H1 (cell line): ENCODE results near the gene CTCF. TPM values are rescaled to one million over a fixed set of nuclear protein-coding genes. Genes with fewer than 3 reads are reported as not detected.
A peak's percentile ranks its signal among the peaks of the same experiment; 100 is the strongest.

ENCODE experiments used
- CTCF ChIA-PET: fragments of 300-600 bp; sonication (Branson Sonifier 250); formaldehyde crosslinking; loops from one replicate; lab custom pipeline; 2021; ENCODE audit not compliant: partially characterized antibody; lab: Charles Lee
- POLR2A ChIA-PET: fragments of 300-600 bp; sonication (Branson Sonifier 250); formaldehyde crosslinking; loops from one replicate; lab custom pipeline; 2021; ENCODE audit warnings: inconsistent platforms; ENCODE audit not compliant: partially characterized antibody; lab: Charles Lee
- DNase-seq, 2 experiments: peaks; one replicate each; pipeline versions ENCODE4 v3.0.0 to v3.0.0-alpha.2; 2010 to 2022; ENCODE audit warnings: low spot score in 2 of 2, low read depth in 1 of 2, mixed read lengths in 1 of 2
- FAIRE-seq: peaks from 2 replicates; lab custom pipeline; 2011; peaks lifted over from hg19 to GRCh38; lab: Jason Lieb, UNC
- H2AFZ ChIP-seq: 2 replicates; pipeline ENCODE4 v1.8.1; 2012; ENCODE audit warnings: low read length, inconsistent platforms
- H2AK5ac ChIP-seq: 2 replicates; pipeline ENCODE4 v1.6.1; 2013; ENCODE audit warnings: low read depth, low read length
- H2BK120ac ChIP-seq: replicated peaks from 2 replicates; pipeline ENCODE3; 2013; ENCODE audit warnings: low read depth, low read length, inconsistent platforms
- H2BK12ac ChIP-seq: 2 replicates; pipeline ENCODE4 v1.6.1; 2013; ENCODE audit warnings: low read depth, low read length
- H2BK15ac ChIP-seq: 2 replicates; pipeline ENCODE4 v1.6.1; 2013; ENCODE audit warnings: low read length
- H2BK20ac ChIP-seq: 2 replicates; pipeline ENCODE4 v1.6.1; 2013; ENCODE audit warnings: low read length
- H2BK5ac ChIP-seq: 2 replicates; pipeline ENCODE4 v1.6.1; 2013; ENCODE audit warnings: low read depth, low read length
- H3K14ac ChIP-seq: 2 replicates; pipeline ENCODE4 v1.6.1; 2013; ENCODE audit warnings: inconsistent platforms; ENCODE audit not compliant: insufficient read length
- H3K18ac ChIP-seq: 2 replicates; pipeline ENCODE4 v1.6.1; 2013; ENCODE audit warnings: low read length; ENCODE audit errors: extremely low read depth
- H3K23ac ChIP-seq: 2 replicates; pipeline ENCODE4 v1.6.1; 2013; ENCODE audit warnings: inconsistent platforms; ENCODE audit not compliant: insufficient read length
- H3K23me2 ChIP-seq: 2 replicates; pipeline ENCODE4 v1.6.1; 2013; ENCODE audit warnings: low read depth, low read length
- H3K27ac ChIP-seq: 2 replicates; pipeline ENCODE4 v1.6.1; 2011; ENCODE audit warnings: low read depth, low read length, inconsistent platforms
- H3K27me3 ChIP-seq, 4 experiments: replicated peaks in 1 of 4; 1 replicate in 1 of 4; 2 replicates in 3 of 4; pipeline versions ENCODE4 v1.6.1 to v1.8.1; 2011 to 2013; ENCODE audit warnings: low read length in 3 of 4, mild to moderate bottlenecking in 3 of 4, inconsistent platforms in 2 of 4, mixed read lengths in 2 of 4, moderate library complexity in 1 of 4; ENCODE audit not compliant: control insufficient read depth in 3 of 4, insufficient read depth in 3 of 4; ENCODE audit errors: extremely low read depth in 1 of 4
- H3K36me3 ChIP-seq, 4 experiments: 2 replicates each; pipeline versions ENCODE4 v1.6.1 to v1.8.1; 2011 to 2013; ENCODE audit warnings: mild to moderate bottlenecking in 4 of 4, low read length in 3 of 4, moderate library complexity in 2 of 4, control low read depth in 1 of 4, inconsistent platforms in 1 of 4; ENCODE audit not compliant: insufficient read depth in 4 of 4, control insufficient read depth in 2 of 4
- H3K4ac ChIP-seq: replicated peaks from 2 replicates; pipeline ENCODE3; 2013; ENCODE audit warnings: low read length, low read depth, mixed read lengths, inconsistent platforms; ENCODE audit not compliant: insufficient read length
- H3K4me1 ChIP-seq, 4 experiments: replicated peaks in 1 of 4; 1 replicate in 1 of 4; 2 replicates in 3 of 4; pipeline versions ENCODE4 v1.6.1 to v1.8.1; 2011 to 2013; ENCODE audit warnings: low read length in 3 of 4, inconsistent platforms in 2 of 4, mixed read lengths in 1 of 4; ENCODE audit not compliant: insufficient read depth in 4 of 4, control insufficient read depth in 3 of 4
- H3K4me2 ChIP-seq, 2 experiments: 2 replicates each; pipeline versions ENCODE4 v1.6.1 to v1.8.1; 2011 to 2013; ENCODE audit warnings: low read depth in 2 of 2, low read length in 2 of 2, control low read depth in 1 of 2, inconsistent platforms in 1 of 2, mild to moderate bottlenecking in 1 of 2; ENCODE audit not compliant: insufficient read depth in 1 of 2
- H3K4me3 ChIP-seq, 4 experiments: fragments of 200-600, 300-600 bp in 1 of 4; sonication (generic), shearing (Covaris generic), sonication (Bioruptor Twin) in 1 of 4; 2 replicates each; pipeline versions ENCODE4 v1.5.1 to v1.8.1; 2011 to 2016; ENCODE audit warnings: low read length in 4 of 4, low read depth in 3 of 4, control low read depth in 2 of 4, inconsistent platforms in 2 of 4, mild to moderate bottlenecking in 2 of 4, mixed read lengths in 1 of 4, moderate library complexity in 1 of 4; ENCODE audit not compliant: insufficient read depth in 2 of 4; ENCODE audit errors: extremely low read depth in 1 of 4
- H3K56ac ChIP-seq: replicated peaks from 2 replicates; pipeline ENCODE3; 2013; ENCODE audit warnings: low read depth, mild to moderate bottlenecking, mixed read lengths, low read length, inconsistent platforms; ENCODE audit not compliant: insufficient read length
- H3K79me1 ChIP-seq: 2 replicates; pipeline ENCODE4 v1.6.1; 2013; ENCODE audit warnings: low read depth, low read length, control low read depth
- H3K79me2 ChIP-seq, 2 experiments: 2 replicates each; pipeline versions ENCODE4 v1.6.1 to v1.8.1; 2012 to 2013; ENCODE audit warnings: low read length in 2 of 2, mild to moderate bottlenecking in 2 of 2, inconsistent platforms in 1 of 2; ENCODE audit not compliant: insufficient read depth in 2 of 2, control insufficient read depth in 1 of 2
- H3K9ac ChIP-seq, 4 experiments: replicated peaks in 1 of 4; 1 replicate in 1 of 4; 2 replicates in 3 of 4; pipeline versions ENCODE4 v1.6.1 to v1.8.1; 2011 to 2013; ENCODE audit warnings: low read depth in 3 of 4, low read length in 3 of 4, control low read depth in 2 of 4, mild to moderate bottlenecking in 2 of 4, moderate library complexity in 2 of 4, inconsistent platforms in 1 of 4; ENCODE audit errors: extremely low read depth in 1 of 4
- H3K9me3 ChIP-seq, 2 experiments: 2 replicates each; pipeline versions ENCODE4 v1.6.1 to v1.8.1; 2012 to 2013; ENCODE audit warnings: mild to moderate bottlenecking in 2 of 2, moderate library complexity in 2 of 2, control low read depth in 1 of 2, inconsistent platforms in 1 of 2, low read depth in 1 of 2, low read length in 1 of 2, mixed read lengths in 1 of 2; ENCODE audit not compliant: insufficient read depth in 2 of 2
- H4K20me1 ChIP-seq, 2 experiments: replicated peaks in 1 of 2; 2 replicates each; pipeline versions ENCODE3 to v1.8.1; 2011 to 2013; ENCODE audit warnings: inconsistent platforms in 2 of 2, low read length in 2 of 2, mild to moderate bottlenecking in 1 of 2; ENCODE audit not compliant: insufficient read depth in 2 of 2, control insufficient read depth in 1 of 2
- H4K5ac ChIP-seq: 2 replicates; pipeline ENCODE4 v1.6.1; 2013; ENCODE audit warnings: low read length, low read depth, mixed read lengths, inconsistent platforms; ENCODE audit not compliant: insufficient read length
- H4K8ac ChIP-seq: 2 replicates; pipeline ENCODE4 v1.8.0; 2013; ENCODE audit warnings: mild to moderate bottlenecking, moderate library complexity, low read length, inconsistent platforms; ENCODE audit not compliant: insufficient read depth; ENCODE audit errors: extremely low read depth
- H4K91ac ChIP-seq: replicated peaks from 2 replicates; pipeline ENCODE3; 2013; ENCODE audit warnings: low read length, mixed read lengths, inconsistent platforms; ENCODE audit not compliant: insufficient read length
- SP2 ChIP-seq: IDR thresholded peaks from 2 replicates; pipeline ENCODE4 v1.6.1; 2012; ENCODE audit warnings: mild to moderate bottlenecking, low read length, inconsistent platforms
- WGBS, 2 experiments: shearing (Covaris generic) in 1 of 2; methylation state at CpG; one replicate each; pipeline versions ENCODE4 v1.1.6 to v1.1.7; 2013 to 2015; ENCODE audit warnings: low lambda C conversion rate in 2 of 2, mixed read lengths in 2 of 2, inconsistent platforms in 1 of 2, low coverage in 1 of 2, missing lambda C conversion rate in 1 of 2; ENCODE audit not compliant: insufficient replicate concordance in 2 of 2, insufficient coverage in 1 of 2, insufficient read length in 1 of 2; ENCODE audit errors: extremely low coverage in 1 of 2, missing lambda C conversion rate in 1 of 2; 5-methylcytosine and 5-hydroxymethylcytosine counted together
- polyA plus RNA-seq, 7 experiments: library from polyadenylated mRNA; depleted of rRNA in 3 of 7; stranded (reverse) in 5 of 7; unstranded in 2 of 7; fragments of >200 nt in 5 of 7; fragments of 200-250 nt in 2 of 7; gene quantifications; 1 replicate in 5 of 7; 2 replicates in 1 of 7; 4 replicates in 1 of 7; pipeline versions ENCODE4 v1.2.1 to v1.2.3, GENCODE V29; 2011 to 2013; ENCODE audit warnings: missing spikeins in 2 of 7, mixed read lengths in 2 of 7
- total RNA-seq: library from RNA; stranded (reverse); fragmentation: NEBNext Ultra II Directional; extraction: Animal tissue kit (Norgen Biotek cat#: 25700); gene quantifications from 2 replicates; pipeline ENCODE4 v1.2.1, GENCODE V29; 2021
- TF ChIP-seq, protein P1 (sequence below): IDR thresholded peaks from 2 replicates; pipeline ENCODE4 v1.6.1; 2012; ENCODE audit warnings: inconsistent platforms
- TF ChIP-seq, protein P2 (sequence below), 3 experiments: IDR thresholded peaks; 1 replicate in 2 of 3; 2 replicates in 1 of 3; pipeline versions ENCODE4 v1.5.1 to v1.6.1; 2011; ENCODE audit warnings: low read length in 3 of 3, mild to moderate bottlenecking in 3 of 3, inconsistent platforms in 2 of 3, low read depth in 1 of 3, moderate library complexity in 1 of 3; ENCODE audit not compliant: insufficient read depth in 1 of 3; ENCODE audit errors: control extremely low read depth in 1 of 3

The CTCF gene
- total and polyA plus RNA-seq, 2 of the 8 experiments (the other 6 are each of a cell fraction or from before 2014, with no cell fraction given), result 32.4 to 66.0 TPM

DNA sequence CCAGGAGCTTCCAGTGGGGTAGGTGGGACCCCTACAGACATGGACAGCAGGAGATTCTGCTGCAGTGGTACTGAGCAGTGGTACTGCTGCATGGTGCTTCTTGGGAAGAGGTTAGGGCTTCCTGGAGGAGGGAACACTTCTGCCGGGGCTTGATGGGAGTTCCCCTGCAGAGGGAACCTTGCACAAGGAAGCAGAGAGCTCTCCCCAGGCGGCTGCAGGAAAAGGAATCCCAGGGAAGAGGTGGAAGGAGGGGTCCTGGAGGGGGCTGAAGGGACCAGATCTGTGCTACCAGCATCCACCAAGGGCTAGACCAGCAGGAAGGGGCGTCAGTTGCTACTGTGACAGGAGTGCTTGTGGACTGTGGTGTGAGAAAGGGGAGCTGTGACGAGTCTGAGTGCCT, 23.1 kb upstream of the CTCF start:
- no peak overlapping the region for H3K4ac ChIP-seq
- H2AK5ac ChIP-seq, result 0 out of 2 replicates have a peak overlapping the region, but pooled peaks have one; percentile 17
- no peak overlapping the region for H2BK12ac ChIP-seq
- 54% methylated on average over 4 of the region's 4 CpGs; no CpG with 5 or more reads in 1 of the 2 experiments for WGBS, 2 experiments
- no peak overlapping the region for H3K9ac ChIP-seq
- H3K56ac ChIP-seq, result no peak overlapping the region
- H3K4me2 ChIP-seq, result peak overlapping the region in 1 of 2 experiments; percentile 89; a peak in 2 of 4 replicates
- TF ChIP-seq, protein P1, sequence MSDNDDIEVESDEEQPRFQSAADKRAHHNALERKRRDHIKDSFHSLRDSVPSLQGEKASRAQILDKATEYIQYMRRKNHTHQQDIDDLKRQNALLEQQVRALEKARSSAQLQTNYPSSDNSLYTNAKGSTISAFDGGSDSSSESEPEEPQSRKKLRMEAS, result no peak
- TF ChIP-seq SP2, result no peak
- TF ChIP-seq, protein P2, sequence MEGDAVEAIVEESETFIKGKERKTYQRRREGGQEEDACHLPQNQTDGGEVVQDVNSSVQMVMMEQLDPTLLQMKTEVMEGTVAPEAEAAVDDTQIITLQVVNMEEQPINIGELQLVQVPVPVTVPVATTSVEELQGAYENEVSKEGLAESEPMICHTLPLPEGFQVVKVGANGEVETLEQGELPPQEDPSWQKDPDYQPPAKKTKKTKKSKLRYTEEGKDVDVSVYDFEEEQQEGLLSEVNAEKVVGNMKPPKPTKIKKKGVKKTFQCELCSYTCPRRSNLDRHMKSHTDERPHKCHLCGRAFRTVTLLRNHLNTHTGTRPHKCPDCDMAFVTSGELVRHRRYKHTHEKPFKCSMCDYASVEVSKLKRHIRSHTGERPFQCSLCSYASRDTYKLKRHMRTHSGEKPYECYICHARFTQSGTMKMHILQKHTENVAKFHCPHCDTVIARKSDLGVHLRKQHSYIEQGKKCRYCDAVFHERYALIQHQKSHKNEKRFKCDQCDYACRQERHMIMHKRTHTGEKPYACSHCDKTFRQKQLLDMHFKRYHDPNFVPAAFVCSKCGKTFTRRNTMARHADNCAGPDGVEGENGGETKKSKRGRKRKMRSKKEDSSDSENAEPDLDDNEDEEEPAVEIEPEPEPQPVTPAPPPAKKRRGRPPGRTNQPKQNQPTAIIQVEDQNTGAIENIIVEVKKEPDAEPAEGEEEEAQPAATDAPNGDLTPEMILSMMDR (IDR thresholded peaks at IDR 0.05; ENCODE audit: control extremely low read depth in 1 of 3, insufficient read depth in 1 of 3, low read depth in 1 of 3, low read length in 3 of 3), result no peak
- no peak overlapping the region for H2BK15ac ChIP-seq
- H3K27ac ChIP-seq, result no peak overlapping the region
- no peak overlapping the region for H2AFZ ChIP-seq
- POLR2A ChIA-PET, result interaction anchor here (0.7 to 5.1 kb wide), 9 partner anchors 8 to 124 kb away, joined by 3 to 27 read pairs (median 4); partner anchors contain the start of genes CTCF and RIPOR1
- H2BK120ac ChIP-seq, result no peak overlapping the region
- no peak overlapping the region for H2BK5ac ChIP-seq
- no peak overlapping the region for H3K14ac ChIP-seq
- peaks cover 16% of the 10 kb centered on the region; the same call in 1 of the 2 replicates for H3K23me2 ChIP-seq
- no peaks in the 10 kb centered on the region for H3K9me3 ChIP-seq
- H3K36me3 ChIP-seq, result peaks cover 0 to 3% (median 0%) of the 10 kb centered on the region in 4 experiments; a peak in 2 of 8 replicates
- H2BK20ac ChIP-seq, result no peak overlapping the region; the same call in 1 of the 2 replicates
- peaks cover 35 to 74% (median 70%) of the 10 kb centered on the region in 4 experiments for H3K27me3 ChIP-seq
- H3K23ac ChIP-seq, result no peak overlapping the region
- CTCF ChIA-PET, result interaction anchor here (0.6 to 4.1 kb wide), 11 partner anchors 8 to 129 kb away, joined by 3 to 28 read pairs (median 11); partner anchors contain the start of gene CARMIL2
- FAIRE-seq (no peak), DNase-seq (no peak)
- no peak overlapping the region for H3K18ac ChIP-seq
- H4K5ac ChIP-seq, result no peak overlapping the region
- H3K4me1 ChIP-seq, result peaks cover 0 to 11% (median 6%) of the 10 kb centered on the region in 4 experiments; a peak in 5 of 7 replicates
- H3K4me3 ChIP-seq, result peak overlapping the region in 1 of 4 experiments; percentile 73; a peak in 2 of 8 replicates
- no peak overlapping the region for H4K8ac ChIP-seq
- no peak overlapping the region for H4K91ac ChIP-seq
- peaks cover 11 to 31% of the 10 kb centered on the region in 2 experiments for H4K20me1 ChIP-seq
- no peaks in the 10 kb centered on the region; the same call in 1 of the 2 replicates for H3K79me1 ChIP-seq
- H3K79me2 ChIP-seq, result no peaks in the 10 kb centered on the region
